Testis (tissue), 2 donors: Measurements from ENCODE around the gene RFX1.

Experiments used
- CTCF ChIP-seq, 3 experiments: fragments of 450-650 bp in 2 of 3; fragments of 200-600 bp in 1 of 3; sonication (generic) in 1 of 3; IDR thresholded peaks; one replicate each; pipeline ENCODE4 v1.5.1; 2016 to 2019; ENCODE audit warnings: antibody characterized with exemption in 3 of 3, mild to moderate bottlenecking in 2 of 3, moderate library complexity in 1 of 3
- POLR2A ChIP-seq: fragments of 450-650 bp; IDR thresholded peaks from one replicate; pipeline ENCODE4 v1.6.1; 2017; ENCODE audit warnings: antibody characterized with exemption, mild to moderate bottlenecking, moderate library complexity

- TF ChIP-seq CTCF (IDR thresholded peaks at IDR 0.05) (no peak), POLR2A (no peak)
Measured at GRCh38 chr19:14027856-14028450, 21.8 kb upstream of the RFX1 start, which contains the start of gene RLN3.
